HG02884 (cell line): ENCODE data around the gene ZBTB7A.

ENCODE experiments used
- ATAC-seq: cut with Tn5 transposase; IDR thresholded peaks from one replicate; pipeline ENCODE4 v1.9.1; 2021; ENCODE audit warnings: mild to moderate bottlenecking, moderate library complexity; ENCODE audit not compliant: unreplicated experiment

Gene ZBTB7A

DNA sequence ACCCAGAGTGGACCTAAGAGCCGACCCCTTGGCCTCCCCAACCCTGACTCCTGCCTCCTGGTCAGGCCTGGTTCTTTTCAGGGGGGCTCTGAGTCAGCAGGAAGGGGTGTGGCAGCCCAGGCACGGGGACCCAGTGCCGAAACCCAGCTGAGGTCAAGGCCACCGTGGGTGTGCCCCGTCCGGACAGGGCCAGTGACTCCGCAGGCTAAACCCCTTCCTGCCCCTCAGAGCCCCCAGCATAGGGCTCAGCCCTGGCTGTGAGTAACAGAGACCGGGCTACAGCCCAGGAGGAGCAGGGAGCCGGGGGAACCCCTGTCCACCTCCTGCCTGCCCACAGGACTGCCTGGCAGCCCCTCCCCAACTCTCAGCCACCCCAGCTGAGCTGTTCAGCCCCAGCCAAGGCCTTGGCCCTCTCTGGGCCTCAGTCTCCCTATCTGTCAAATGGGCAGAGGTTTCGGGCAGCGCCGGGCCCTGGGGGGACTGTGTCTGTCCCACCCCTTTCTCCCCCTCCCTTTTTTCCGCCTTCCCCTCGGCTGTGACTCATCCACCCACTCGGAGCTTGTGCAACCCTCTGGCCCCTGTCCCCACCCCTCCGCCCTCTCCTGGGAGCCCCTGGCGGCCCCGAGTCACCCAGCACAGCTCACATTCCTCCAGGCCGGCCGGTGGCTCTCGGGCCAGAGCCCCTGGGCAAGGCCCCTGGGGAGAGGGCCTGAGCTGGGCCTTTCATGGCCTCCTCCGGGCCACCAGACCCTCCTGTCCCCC lies 8.6 kb downstream of the ZBTB7A start:
- ATAC-seq = no peak

DNA sequence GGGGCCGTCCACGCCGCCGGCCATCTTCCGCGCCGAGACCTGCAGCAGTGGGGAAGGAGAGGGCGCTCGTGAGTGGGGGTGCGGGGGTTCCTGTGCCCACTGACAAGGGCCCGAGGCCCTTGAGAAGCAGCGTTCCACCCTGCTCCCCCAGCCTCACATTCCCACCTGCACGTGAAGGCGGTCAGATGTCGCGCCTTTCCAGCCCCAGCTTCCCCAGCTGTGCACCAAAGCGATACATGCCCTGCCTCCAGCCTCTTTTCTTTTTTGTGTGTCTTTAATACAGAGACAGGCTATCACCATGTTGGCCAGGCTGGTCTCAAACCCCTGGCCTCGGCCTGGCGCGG lies 11.5 kb downstream of the ZBTB7A start:
- ATAC-seq = no peak

GRCh38 chr19:4054441-4055208 lies 12.1 kb downstream of the ZBTB7A start:
- ATAC-seq = no peak

GRCh38 chr19:4053423-4054324 lies 13.0 kb downstream of the ZBTB7A start:
- no peak for ATAC-seq

DNA sequence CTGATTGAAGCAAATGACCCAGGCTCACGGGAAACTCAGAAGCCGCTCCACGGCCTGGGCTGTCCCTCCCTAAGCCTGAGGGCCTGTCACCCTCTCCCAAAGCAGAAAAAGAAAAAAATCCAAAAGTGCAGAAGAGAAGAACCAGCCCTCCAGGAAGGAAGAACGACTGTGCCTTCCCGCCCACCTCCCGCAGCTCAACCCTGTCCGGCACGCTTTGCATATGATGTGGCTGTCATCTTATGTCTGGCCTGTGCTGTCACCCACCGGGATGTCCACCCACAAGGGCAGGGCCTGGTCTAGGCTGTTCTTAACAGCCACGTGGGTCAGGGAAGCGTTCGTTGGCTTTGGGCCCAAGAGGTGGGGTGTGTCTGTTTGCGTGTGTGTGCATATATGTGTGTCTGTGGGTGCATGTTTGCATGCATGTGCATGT lies 13.7 kb downstream of the ZBTB7A start:
- ATAC-seq = no peak

DNA sequence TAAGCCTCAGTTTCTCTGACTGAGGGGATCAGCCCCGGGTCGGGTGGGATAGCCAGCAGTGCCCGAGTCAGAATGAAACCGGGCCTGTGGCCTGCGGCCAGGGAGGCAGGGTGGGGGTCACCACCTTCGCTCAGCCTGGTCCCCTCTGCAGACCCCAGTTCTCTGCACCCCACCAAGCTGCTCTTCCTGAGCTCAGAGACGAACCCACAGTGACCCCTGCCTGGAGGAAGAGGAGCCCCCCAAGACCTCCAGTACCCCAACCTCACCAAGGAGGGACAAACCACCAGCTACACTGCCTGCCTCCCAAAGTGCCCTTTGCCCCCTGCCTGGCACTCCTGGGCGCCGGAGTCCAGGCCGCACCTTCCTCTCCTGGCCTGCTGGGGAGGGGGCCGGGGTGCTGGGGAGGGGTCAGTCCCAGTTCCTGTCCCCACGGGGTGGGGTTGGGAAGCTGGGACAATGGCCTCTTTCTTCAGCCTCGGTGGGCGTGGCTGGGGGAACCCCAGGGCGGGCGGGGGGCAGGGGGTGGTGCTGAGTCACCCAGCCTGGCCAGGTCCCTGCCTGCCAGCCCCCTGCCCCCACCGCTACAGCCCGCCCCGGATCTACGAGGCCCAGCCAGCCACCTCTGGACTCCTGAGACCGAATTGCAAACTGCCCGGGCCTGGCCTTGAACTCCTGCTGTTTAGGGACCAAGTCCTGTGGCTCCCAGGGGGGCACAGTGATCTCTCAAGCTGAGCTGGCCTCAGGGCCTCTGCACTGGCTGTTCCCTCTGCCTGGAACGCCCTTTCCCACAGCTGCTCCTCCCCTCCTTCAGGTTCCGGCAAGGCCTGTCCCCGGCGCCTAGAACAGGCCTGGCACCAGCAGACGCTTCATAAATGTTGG lies 14.3 kb downstream of the ZBTB7A start:
- no peak for ATAC-seq

DNA sequence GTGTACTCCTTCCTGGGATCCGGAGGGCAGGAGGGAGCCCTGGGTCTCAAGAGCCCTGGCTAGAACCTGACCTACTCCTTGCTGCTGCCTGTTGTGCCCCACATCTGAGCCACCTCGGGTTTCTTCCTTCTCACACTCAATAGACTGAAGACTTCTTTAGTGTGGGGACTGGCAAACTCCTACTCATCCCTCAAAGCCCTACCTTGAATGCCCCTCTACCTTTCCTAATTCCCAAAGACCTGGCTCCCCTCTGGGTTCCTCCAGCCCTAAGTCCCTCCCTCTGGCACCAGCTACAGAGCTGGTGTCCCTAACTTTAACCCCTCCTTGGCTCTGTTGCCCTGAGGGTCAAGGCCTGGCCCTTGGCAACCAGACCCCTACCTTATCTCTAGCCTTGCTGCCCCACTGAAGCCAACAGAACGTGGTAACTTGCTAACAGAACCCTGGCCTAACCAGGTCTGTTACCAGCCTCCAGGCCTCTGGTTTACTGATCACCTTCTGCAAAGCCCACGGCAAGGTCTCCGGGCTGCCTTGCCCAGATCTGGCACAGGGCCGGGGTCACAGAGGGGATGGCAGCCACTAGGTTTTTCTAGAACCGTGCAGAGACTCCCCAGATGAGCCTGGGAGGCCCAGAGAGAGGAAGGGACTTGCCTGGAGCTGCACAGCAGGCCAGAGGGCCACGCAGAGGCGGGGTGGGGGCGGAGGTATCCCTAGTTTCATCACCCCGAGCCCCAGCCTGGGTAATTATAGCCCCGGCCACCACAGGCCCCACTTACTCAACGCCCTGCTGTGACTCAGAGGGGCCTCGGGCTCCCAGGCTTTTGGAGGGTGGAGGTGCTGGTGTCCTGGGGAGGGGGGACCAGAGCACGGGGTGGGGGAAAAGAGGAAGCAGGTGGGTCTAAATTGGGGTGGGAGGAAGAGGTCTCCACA lies 15.3 kb downstream of the ZBTB7A start:
- no peak for ATAC-seq

GRCh38 chr19:4049432-4049831 lies 17.3 kb downstream of the ZBTB7A start:
- no peak for ATAC-seq

GRCh38 chr19:4046946-4047683 lies 19.6 kb downstream of the ZBTB7A start:
- ATAC-seq = no peak

DNA sequence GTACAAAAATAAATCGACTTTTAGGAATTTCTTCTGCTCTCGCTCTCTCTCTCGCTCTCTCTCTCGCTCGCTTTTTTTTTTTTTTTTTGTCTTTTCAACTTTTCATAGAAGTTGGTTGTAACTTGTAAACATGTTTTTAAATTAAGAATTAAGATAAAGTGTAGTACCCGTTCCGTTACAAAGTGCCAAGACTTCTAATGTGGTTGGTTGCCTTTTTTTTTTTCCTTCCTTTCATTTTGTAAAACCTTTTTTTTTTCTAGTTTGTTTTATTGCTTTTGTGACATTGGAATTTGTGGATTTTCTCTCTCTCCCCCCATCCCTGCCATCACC lies 20.4 kb downstream of the ZBTB7A start:
- ATAC-seq = no peak

GRCh38 chr19:4045597-4046361 lies 20.9 kb downstream of the ZBTB7A start:
- no peak for ATAC-seq

- ATAC-seq = no peak
Observed at GRCh38 chr19:4044990-4045465, 21.7 kb downstream of the ZBTB7A start.

- ATAC-seq = no peak
Observed at GRCh38 chr19:4043966-4044715, 22.6 kb downstream of the ZBTB7A start.

- no peak for ATAC-seq
Observed at GRCh38 chr19:4043401-4043800, 23.3 kb downstream of the ZBTB7A start.

DNA sequence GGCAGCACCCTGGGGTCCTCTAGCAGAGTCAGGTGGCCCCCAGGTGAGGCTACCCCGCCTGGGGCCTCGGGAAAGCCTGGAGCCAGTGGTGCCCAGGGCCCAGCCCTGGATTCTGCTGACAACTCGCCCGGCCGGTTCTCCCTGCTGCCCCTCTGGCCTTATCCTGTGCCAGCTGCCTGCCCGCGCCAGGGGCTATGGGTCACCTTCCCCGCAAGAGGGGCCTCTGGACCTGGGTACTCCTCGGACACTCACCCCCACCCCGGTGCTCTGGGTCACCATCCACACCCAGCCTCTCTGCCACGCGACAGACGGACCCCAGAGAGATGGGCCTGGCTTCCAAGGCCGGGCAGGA lies 24.0 kb downstream of the ZBTB7A start:
- no peak for ATAC-seq

DNA sequence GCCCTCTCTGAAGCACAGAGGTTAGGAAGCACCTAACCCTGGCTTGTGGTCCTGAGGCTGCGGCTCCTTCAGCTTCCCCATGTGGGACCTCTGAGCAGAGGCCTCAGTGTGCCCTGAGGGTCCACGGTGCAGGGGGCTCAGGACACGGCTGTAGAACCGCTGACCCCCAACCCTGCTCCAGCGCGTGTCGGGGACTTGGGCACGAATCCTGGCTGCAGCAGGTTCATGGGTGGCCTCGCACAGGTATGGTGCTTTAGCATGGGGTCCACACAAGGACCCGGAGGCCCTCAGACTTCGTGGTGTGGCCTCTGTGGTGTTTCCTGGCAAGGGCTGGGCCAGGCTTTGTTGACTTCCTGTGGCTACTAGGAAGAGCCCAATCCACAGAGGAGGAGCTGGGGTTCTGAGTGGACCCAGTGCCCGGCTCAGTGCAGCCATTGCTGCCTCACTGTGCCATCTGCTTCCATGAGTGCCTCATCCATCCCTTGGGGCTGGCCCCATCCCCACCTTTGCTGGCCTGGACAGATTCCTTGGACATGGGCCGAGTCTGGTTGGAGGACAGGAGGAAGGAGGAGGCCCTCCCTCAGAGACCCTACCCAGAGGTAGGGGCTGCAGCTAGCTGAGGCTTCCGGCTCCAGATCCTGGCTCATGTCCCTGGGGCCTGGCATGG lies 24.5 kb downstream of the ZBTB7A start:
- no peak for ATAC-seq
